ENCODE data around the gene YIPF5. TPM values are rescaled to one million over a fixed set of nuclear protein-coding genes. Genes with fewer than 3 reads are reported as not detected.
A peak's percentile ranks its signal among the peaks of the same experiment; 100 is the strongest.

YIPF5 gene
- total RNA-seq, 6 experiments from 2014 or later, result 147 to 170 (median 166) TPM

DNA sequence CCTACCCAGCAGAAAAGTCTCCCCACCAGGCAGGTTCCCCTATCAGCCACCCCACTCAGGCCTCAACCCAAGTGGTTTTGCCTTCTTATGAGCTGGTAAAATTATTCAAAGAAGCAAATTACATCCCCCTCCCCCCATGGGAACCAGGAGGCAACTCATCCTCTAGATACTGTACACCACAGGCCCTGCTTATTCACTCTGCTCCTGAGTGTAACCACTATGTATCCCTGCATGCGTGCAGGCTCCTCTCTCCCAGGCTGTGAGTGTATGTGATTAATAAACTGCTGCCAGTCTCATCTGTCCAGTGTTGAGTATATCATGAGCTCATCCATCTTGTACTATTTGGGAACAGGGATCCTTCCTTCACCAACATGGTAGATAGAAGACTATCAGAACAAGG, 8.8 kb upstream of the YIPF5 start:
- TF ChIP-seq, protein P1, sequence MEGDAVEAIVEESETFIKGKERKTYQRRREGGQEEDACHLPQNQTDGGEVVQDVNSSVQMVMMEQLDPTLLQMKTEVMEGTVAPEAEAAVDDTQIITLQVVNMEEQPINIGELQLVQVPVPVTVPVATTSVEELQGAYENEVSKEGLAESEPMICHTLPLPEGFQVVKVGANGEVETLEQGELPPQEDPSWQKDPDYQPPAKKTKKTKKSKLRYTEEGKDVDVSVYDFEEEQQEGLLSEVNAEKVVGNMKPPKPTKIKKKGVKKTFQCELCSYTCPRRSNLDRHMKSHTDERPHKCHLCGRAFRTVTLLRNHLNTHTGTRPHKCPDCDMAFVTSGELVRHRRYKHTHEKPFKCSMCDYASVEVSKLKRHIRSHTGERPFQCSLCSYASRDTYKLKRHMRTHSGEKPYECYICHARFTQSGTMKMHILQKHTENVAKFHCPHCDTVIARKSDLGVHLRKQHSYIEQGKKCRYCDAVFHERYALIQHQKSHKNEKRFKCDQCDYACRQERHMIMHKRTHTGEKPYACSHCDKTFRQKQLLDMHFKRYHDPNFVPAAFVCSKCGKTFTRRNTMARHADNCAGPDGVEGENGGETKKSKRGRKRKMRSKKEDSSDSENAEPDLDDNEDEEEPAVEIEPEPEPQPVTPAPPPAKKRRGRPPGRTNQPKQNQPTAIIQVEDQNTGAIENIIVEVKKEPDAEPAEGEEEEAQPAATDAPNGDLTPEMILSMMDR (IDR thresholded peaks at IDR 0.05), result no peak
- Mint-ChIP-seq H3K27me3 (ENCODE audit: insufficient read depth) (no peaks in the 10 kb centered on the region), H3K4me3 (no peak overlapping the region), H3K4me1 (ENCODE audit: low read depth) (peaks cover 45% of the 10 kb centered on the region), H3K36me3 (ENCODE audit: low read depth) (no peaks in the 10 kb centered on the region), H3K27ac (no peak overlapping the region; the same call in 1 of the 2 replicates), H3K9me3 (no peaks in the 10 kb centered on the region)
- DNase-seq, result no peak

DNA sequence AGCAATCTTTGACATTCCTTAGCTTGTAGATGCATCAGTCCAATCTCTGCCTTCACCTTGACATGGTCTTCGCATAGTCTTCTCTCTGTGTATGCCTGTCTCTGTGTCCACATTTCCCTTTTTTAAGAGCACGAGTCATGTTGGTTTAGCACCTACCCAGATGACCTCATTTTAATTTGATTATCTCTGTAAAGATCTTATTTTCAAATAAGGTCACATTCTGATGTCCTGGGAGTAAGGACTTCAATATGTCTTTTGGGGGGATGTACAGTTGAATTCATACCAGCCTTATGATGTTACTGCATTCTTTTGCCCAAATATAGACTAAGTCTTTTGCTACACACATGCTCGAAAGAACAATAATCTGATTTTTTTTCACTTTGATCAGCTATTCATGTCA, 7.1 kb upstream of the YIPF5 start:
- H3K27ac Mint-ChIP-seq, result peak overlapping the region; percentile 81
- no peaks in the 10 kb centered on the region for H3K27me3 Mint-ChIP-seq (ENCODE audit: insufficient read depth)
- peaks cover 34% of the 10 kb centered on the region for H3K4me1 Mint-ChIP-seq (ENCODE audit: low read depth)
- no peaks in the 10 kb centered on the region for H3K36me3 Mint-ChIP-seq (ENCODE audit: low read depth)
- H3K4me3 Mint-ChIP-seq, result peak overlapping the region; percentile 47
- no peaks in the 10 kb centered on the region for H3K9me3 Mint-ChIP-seq
- TF ChIP-seq, protein P1 (IDR thresholded peaks at IDR 0.05), result no peak
- peak; percentile 43 for DNase-seq

DNA sequence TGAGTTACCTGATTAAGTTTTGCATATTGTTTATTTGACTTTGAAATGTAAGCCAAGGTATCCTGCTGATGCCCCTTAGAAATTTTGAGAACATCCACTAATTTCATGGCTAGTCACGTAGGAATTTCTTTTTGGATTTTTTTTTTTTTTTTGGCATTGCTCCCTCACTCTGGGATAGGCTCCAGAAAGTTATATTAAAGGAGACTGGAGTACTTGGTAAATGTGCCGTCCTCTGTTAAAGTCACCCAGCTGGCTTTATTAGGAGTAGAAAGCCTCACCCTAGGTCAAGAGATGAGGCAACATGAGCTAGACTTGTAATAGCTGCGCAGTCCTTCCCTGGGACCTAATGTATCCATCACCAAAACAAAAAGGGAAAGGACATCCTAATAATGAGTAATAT, 3.3 kb upstream of the YIPF5 start:
- TF ChIP-seq, protein P1 (IDR thresholded peaks at IDR 0.05), result no peak
- Mint-ChIP-seq H3K4me3 (no peak overlapping the region), H3K27ac (no peak overlapping the region)

DNA sequence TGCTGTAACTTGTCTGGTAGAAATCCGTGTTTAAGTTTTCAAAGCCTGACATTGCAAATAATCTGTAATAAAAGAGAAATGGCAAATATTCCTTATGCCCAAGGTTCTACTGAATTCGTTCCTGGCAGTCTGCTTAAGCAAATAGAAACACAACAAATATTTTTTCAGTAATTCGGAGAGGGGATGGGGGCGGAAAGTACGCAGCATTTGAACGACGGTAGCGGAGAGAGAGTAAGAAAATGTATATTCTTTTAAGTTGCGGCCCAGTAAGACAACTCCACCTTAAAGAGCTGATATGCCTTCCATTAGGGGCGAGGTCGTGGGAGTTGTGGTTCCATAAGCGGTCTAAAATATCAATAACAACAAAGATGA, 569 bp downstream of the YIPF5 start:
- Mint-ChIP-seq H3K4me3 (peak overlapping the region; percentile 99), H3K27me3 (ENCODE audit: insufficient read depth) (no peaks in the 10 kb centered on the region), H3K4me1 (ENCODE audit: low read depth) (peaks cover 50% of the 10 kb centered on the region), H3K27ac (peak overlapping the region; percentile 95), H3K36me3 (ENCODE audit: low read depth) (peaks cover 37% of the 10 kb centered on the region), H3K9me3 (no peaks in the 10 kb centered on the region)
- TF ChIP-seq, protein P1 (IDR thresholded peaks at IDR 0.05), result no peak
- no peak for DNase-seq

More for the DNA sequence above, 3.3 kb upstream of the YIPF5 start:
- Mint-ChIP-seq H3K9me3 (no peaks in the 10 kb centered on the region), H3K36me3 (ENCODE audit: low read depth) (peaks cover 15% of the 10 kb centered on the region), H3K4me1 (ENCODE audit: low read depth) (peaks cover 36% of the 10 kb centered on the region), H3K27me3 (ENCODE audit: insufficient read depth) (no peaks in the 10 kb centered on the region)
- DNase-seq, result no peak

DNA sequence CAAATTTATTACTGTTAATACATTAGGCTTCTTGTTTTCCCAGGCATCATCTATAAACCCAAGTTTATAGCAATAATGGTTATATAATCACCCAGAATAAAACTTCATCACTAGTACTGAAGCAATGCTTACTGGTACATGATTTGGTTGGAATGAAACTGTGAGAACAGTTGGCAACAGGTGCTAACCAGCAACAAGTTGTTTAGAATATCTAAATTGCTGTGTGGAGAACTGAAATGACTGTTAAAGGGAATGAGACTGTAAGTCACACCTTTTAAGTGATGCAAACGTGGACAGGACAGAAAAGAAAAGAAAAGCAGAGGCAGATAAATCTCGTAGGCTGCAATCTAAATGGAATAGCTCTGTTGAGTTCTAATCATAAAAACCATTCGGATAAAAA, 2.5 kb downstream of the YIPF5 start:
- no peaks in the 10 kb centered on the region for H3K9me3 Mint-ChIP-seq

More for the DNA sequence above, 2.5 kb downstream of the YIPF5 start:
- Mint-ChIP-seq H3K27ac (no peak overlapping the region; the same call in 1 of the 2 replicates), H3K27me3 (ENCODE audit: insufficient read depth) (no peaks in the 10 kb centered on the region), H3K4me1 (ENCODE audit: low read depth) (peaks cover 56% of the 10 kb centered on the region), H3K4me3 (peak overlapping the region; percentile 99), H3K36me3 (ENCODE audit: low read depth) (peaks cover 42% of the 10 kb centered on the region)
- no peak for DNase-seq
- TF ChIP-seq, protein P1 (IDR thresholded peaks at IDR 0.05), result no peak
